GM12878 (cell line): Measurements from ENCODE around the gene MYD88. TPM values are rescaled to one million over a fixed set of nuclear protein-coding genes. Genes with fewer than 3 reads are reported as not detected.

ENCODE experiments used
- BCLAF1 ChIP-seq: fragments of 450-650 bp; IDR thresholded peaks from 2 replicates; pipeline ENCODE4 v1.6.1; 2017; ENCODE audit warnings: antibody characterized with exemption, mild to moderate bottlenecking, moderate library complexity
- CTCF ChIP-seq, 3 experiments: IDR thresholded peaks in 2 of 3; conservative IDR thresholded peaks in 1 of 3; 2 replicates each; pipeline ENCODE4 v1.5.1; 2011; ENCODE audit warnings: low read depth in 3 of 3, low read length in 3 of 3, mild to moderate bottlenecking in 3 of 3, control low read depth in 2 of 3, moderate library complexity in 2 of 3, inconsistent platforms in 1 of 3, mixed read lengths in 1 of 3; ENCODE audit not compliant: control insufficient read depth in 2 of 3, insufficient read depth in 1 of 3; ENCODE audit errors: extremely low read depth in 1 of 3
- FOXM1 ChIP-seq: IDR thresholded peaks from 2 replicates; pipeline ENCODE4 v1.6.1; 2012; ENCODE audit warnings: low read depth, mild to moderate bottlenecking, inconsistent platforms, low read length, moderate library complexity
- HSF1 ChIP-seq: fragments of 150-350 bp; IDR thresholded peaks from 2 replicates; pipeline ENCODE4 v1.6.1; 2014; ENCODE audit warnings: mild to moderate bottlenecking, low read depth, low read length
- NRF1 ChIP-seq: conservative IDR thresholded peaks from 2 replicates; pipeline ENCODE4 v1.6.1; 2011; ENCODE audit warnings: mild to moderate bottlenecking, low read depth, low read length, improper control_type of control experiment
- USF1 ChIP-seq: IDR thresholded peaks from 2 replicates; pipeline ENCODE4 v1.6.1; 2011; ENCODE audit warnings: borderline replicate concordance, low read depth, mild to moderate bottlenecking, moderate library complexity, mixed read lengths, low read length; ENCODE audit not compliant: insufficient read depth; ENCODE audit errors: extremely low read length
- polyA plus RNA-seq, 11 experiments: library from polyadenylated mRNA; depleted of rRNA in 4 of 11; unstranded in 6 of 11; stranded (reverse) in 5 of 11; fragments of >200 nt; fragmentation: Nextera tagmentation in 4 of 11; fragmentation: Illumina TruSeq in 1 of 11; extraction: Ambion mirVana in 4 of 11; extraction: Trizol in 1 of 11; gene quantifications; 1 replicate in 1 of 11; 2 replicates in 10 of 11; pipeline versions ENCODE4 v1.2.1 to v1.2.3, GENCODE V29; 2011 to 2016; ENCODE audit warnings: inconsistent platforms in 2 of 11, missing spikeins in 2 of 11, low read depth in 1 of 11
- total RNA-seq, 4 experiments: library from RNA; depleted of rRNA in 3 of 4; stranded (reverse); fragments of >200 nt in 3 of 4; fragmentation: Illumina TruSeq in 1 of 4; extraction: Trizol in 1 of 4; gene quantifications; 2 replicates each; pipeline versions ENCODE4 v1.2.1 to v1.2.3, GENCODE V29; 2013 to 2021

The MYD88 gene
- total and polyA plus RNA-seq, 10 of the 15 experiments (the other 5 are each of a cell fraction or from before 2014, with no cell fraction given): 5.5 to 84.8 (median 67.5) TPM

- TF ChIP-seq CTCF (IDR thresholded peaks at IDR 0.05 in 2 of 3, conservative IDR thresholded peaks at IDR 0.05 in 1 of 3; ENCODE audit: control insufficient read depth in 2 of 3, extremely low read depth in 1 of 3, insufficient read depth in 1 of 3, low read depth in 3 of 3, low read length in 3 of 3) (no peak), USF1 (no peak), FOXM1 (no peak), HSF1 (no peak), NRF1 (no peak), BCLAF1 (no peak)
- TF ChIP-seq, all 136 proteins: peak for 61
These were observed 26.7 kb downstream of the MYD88 start, which contains the start of gene OXSR1 (continued) for GRCh38 chr3:38164952-38165721.
